Stimulated activated CD4-positive, alpha-beta T cell treated with anti-CD3 and anti-CD28 coated beads, Interleukin-2, amount 100 ng/mL, for 24 hours (primary cell): ENCODE measurements around the gene IL10RB.
"Not testable (repeated sequence)": the region's sequence is repeated elsewhere in the genome, so short reads cannot be mapped to it uniquely, and the experiment has no call there.

Experiments used
- DNase-seq, 2 donors: peaks; one replicate each; pipeline ENCODE4 v3.0.0-alpha.2; 2020

Gene IL10RB

DNA sequence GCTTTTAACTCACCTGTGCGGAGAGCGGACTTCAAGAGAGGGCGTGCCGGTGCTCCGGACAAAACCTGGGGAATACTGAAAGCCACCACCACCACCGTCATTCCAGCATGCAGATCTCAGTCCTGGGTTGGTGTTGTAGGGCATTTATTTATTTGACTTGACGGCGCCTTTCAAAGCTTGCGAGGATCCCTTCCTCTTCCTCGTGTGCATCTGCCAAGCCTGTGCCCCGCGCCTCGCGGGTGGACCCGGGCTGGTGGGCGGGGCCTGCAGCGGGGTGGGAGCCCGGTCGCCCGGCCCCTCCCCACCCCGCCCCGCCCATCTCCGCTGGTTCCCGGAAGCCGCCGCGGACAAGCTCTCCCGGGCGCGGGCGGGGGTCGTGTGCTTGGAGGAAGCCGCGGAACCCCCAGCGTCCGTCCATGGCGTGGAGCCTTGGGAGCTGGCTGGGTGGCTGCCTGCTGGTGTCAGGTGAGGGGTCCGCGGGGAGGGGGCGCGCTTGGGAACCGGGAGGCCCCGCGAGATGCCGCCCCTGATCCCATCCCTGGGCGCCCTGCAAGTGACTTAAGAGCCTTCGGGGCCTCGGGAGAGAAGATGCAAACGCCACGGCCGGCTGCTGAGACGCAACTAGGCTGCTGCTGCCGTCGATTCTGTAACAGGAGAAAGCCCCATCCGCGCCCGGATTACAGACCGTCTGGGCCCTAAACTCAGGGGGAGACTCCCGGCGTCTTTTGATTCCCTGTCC lies at the start of gene IL10RB:
Gene IL10RB (plus strand): TSS at position 318 of the 739 bp plus-strand sequence. CDS start 99 bp downstream, at position 417.
- peak; percentile 78 to 83 for DNase-seq

DNA sequence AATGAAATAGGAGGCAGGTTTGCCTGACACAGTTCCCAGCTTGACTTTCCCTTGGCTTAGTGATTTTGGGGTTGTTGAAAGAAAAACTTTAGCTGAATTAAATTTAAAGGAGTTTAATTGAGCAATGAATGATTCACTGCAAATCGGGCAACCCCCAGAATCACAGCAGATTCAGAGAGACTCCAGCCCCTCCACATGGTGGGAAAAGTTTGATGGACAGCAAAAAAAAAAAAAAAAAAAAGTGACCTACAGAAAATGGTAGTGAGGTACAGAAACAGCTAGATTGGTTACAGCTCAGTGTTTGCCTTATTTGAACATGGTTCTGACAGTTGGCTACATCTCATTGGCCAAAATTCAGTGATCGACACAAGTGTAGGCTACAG lies 49.0 kb upstream of the IL10RB start:
- DNase-seq = no peak

DNA sequence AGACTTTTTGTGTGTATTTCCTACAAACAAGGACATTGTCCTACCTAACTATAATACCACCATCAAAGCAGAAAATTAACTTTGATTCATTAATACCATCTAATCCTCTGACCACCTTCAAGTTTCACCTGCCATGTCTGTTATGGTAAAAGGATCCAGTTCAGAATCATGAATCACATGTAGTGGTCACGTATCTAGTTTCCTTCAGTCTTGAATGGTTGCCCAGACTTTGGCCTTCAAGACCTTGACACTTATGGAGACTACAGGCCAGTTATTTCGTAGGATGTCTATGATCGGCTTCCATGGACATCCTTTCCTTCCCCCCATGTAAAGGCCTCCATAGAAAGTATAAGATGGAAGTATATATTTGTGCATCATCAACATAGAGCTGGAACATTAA lies 46.9 kb upstream of the IL10RB start:
- no peak for DNase-seq

DNA sequence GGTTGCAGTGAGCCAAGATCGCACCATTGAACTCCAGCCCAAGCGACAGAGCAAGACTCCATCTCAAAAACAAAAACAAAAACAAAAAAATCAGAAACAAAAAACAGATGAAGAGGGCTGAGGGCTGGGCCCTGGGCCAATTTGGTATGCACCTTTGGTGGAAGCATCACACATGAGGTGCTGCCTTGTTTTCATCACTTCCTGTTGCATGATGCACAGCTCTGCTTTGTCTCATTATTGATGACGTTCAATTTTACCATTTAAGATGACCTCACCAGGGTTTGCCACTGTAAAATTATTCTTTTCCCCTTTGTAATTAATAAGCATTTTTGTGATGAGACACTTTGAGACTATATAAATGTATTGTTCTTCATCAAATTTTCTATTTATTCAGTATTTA lies 46.2 kb upstream of the IL10RB start:
- no peak for DNase-seq

DNA sequence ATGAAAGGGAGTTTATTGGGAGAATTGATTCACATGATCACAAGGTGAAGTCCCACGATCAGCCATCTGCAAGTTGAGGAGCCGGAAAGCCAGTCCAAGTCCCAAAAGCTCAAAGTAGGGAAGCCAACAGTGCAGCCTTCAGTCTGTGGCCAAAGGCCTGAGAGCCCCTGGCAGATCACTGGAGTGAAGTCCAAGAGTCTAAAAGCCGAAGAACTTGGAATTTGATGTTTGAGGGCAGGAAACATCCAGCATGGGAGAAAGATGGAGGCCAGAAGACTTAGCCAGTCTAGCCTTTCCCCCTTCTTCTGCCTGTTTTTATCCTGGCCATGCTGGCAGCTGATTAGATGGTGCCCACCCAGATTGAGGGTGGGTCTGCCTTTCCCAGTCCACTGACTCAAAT lies 40.8 kb upstream of the IL10RB start:
- DNase-seq = not testable (repeated sequence)

DNA sequence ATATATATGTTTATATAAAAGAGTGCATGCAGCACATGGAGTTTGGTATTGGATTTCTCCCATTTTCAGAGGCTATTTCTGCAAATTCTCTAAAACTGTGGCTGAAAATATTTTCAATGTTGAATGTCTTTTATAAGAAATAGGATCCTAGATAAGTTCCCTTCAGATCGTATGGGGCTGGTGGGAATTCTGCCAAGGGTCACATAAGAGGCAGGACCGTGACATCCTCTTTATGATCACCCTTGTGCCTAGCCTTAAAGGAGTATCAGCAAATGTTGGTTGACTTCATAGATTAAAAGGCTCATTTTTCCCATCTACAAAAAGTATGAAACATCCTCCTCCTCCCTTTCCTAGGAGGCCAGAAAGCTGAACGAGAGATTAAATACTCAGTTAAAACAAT lies 37.7 kb upstream of the IL10RB start:
- DNase-seq = no peak

DNA sequence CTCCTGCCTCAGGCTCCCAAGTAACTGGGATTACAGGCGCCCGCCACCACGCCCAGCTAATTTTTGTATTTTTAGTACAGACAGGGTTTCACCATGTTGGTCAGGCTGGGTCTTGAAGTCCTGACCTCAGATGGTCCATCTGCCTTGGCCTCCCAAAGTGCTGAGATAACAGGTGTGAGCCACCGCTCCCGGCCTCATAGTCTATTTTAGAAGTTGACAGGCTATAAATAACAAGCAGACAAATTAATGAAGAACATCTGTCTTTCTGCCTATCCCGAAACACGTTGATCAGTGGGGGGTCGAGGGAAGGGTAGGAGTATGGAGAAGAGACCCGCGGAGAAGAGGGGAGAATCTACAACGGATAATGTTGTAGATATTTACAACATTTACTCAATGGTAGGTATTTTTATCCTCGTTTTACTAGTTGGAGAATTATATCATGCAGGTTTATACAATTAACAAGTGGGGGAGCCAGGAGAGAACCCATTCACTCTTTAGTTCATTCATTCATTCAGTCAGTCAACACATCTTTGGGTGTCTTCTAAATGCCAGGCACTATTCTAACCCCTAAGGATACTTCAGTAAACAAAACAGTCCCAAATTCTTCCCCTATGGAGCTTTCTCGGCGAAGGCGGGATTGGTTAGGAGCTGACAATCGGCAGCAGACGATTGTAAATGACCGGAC lies 36.9 kb upstream of the IL10RB start:
- no peak for DNase-seq

DNA sequence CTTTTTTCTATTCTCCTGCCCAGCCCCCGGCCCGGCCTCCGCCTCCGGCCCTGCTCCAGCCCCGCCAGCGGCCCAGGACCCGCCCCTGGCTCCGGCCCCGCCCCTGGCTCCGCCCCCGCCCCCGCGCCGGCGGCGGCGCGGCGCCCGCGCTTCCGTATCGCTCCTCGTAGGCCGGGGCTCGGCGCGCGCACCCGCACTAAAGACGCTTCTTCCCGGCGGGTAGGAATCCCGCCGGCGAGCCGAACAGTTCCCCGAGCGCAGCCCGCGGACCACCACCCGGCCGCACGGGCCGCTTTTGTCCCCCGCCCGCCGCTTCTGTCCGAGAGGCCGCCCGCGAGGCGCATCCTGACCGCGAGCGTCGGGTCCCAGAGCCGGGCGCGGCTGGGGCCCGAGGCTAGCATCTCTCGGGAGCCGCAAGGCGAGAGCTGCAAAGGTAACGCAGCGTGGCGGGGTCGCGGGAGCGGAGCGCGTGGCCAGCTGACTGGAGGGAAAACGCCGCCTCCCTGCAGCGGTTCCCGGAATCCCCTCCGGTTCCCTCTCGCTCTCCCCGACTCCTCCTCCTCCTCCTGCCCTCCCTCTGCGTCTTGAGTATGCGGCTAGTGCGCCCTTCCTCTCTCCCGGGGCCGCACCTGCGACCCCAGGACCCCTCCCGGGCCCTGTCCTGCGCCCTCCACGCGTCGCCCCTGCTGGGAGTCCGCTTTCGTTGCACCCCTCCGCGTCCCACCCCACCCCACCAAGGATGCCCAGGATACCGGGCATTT lies 36.2 kb upstream of the IL10RB start, which contains the start of gene IFNAR2:
Gene IFNAR2 (plus strand): TSS at position 155 of the 761 bp plus-strand sequence. CDS start 11,985 bp downstream, outside the sequence.
- peak; percentile 79 to 82 for DNase-seq

DNA sequence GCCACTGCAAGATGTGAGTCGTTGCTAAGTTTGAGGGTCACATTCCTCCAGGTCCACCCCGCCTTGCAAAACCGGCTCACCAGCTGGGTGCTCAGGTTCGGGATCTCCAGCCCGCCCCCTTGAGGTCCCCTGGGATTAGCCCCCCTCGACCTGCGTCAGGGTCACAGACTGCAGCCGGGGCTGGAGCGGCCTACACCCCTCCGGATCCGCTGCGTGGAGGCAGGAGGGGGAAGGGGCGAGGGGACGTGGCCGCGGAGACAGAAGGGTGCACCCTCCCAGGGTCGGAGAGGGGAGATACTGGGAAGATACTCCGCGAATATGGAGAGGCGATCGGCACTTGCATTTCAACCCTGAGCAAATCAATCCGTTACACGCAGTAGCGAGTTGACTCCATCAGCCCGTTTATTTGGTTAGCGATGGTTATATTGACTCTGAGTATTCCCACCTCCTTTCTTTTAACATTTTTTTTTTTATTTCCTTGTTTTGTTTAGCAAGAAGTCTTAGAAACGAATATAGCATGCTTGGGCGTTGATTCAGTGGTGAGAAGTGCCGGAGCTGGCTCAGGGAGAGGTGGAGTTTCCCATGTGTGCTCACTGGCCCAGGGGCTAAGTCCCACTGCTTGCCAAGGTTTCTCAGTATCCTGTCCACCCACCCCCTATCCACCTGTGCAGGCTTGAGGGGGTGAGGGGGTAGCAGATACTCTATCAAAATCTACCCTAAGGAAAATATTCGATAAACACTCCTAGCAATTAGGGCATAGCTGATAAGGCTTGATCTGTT lies 35.4 kb upstream of the IL10RB start:
- peak; percentile 34 to 44 for DNase-seq

DNA sequence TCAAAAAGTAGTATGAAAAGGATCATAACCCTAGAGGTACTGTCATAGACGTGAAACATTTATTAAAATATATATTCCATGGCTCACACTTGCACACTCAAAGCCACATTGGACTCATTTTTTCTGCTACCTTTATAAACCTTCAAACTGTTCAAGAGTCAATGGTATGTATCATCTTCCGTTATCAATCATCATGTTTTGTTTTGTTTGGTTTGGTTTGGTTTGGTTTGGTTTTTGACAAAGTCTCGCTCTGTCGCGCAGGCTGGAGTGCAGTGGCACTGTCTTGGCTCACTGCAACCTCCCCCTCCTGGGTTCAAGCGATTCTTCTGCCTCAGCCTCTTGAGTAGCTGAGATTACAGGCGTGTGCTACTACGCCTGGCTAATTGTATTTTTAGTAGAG lies 34.6 kb upstream of the IL10RB start:
- peak; percentile 60 to 67 for DNase-seq

DNA sequence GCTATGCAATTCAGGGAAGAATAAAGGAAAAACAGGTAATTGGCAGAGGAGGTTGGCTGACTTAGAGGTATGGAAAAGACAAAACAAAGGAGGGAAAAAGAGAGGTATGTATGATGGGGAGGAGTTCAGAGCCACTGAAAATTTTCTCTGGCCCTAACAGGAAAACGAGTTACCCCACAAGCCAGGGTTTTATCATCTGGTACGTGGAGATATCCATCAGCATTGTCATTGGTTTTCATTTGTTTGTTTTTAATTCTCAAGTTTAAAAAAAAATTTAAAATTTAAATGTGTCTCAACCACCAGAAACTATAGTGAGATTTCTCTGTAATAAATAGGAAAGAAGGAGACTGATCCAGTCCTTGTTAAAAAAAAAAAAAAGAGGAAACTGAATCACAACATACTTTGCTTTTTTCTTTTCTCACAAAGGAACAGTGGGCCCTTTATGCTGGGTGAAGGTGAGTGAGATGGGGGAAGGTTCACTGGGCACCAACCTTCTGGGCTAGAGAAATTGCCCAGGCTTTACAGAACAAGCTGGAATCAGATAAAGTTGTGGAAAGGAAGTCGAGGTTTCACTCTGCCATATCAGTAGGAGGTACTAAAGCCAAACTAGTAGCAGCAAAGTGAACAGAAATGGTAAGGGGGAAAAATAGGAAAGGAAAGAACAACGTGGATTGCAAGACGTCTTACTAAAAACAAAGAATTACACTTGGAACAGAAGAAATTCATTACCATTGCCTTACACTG lies 33.7 kb upstream of the IL10RB start:
- no peak for DNase-seq

DNA sequence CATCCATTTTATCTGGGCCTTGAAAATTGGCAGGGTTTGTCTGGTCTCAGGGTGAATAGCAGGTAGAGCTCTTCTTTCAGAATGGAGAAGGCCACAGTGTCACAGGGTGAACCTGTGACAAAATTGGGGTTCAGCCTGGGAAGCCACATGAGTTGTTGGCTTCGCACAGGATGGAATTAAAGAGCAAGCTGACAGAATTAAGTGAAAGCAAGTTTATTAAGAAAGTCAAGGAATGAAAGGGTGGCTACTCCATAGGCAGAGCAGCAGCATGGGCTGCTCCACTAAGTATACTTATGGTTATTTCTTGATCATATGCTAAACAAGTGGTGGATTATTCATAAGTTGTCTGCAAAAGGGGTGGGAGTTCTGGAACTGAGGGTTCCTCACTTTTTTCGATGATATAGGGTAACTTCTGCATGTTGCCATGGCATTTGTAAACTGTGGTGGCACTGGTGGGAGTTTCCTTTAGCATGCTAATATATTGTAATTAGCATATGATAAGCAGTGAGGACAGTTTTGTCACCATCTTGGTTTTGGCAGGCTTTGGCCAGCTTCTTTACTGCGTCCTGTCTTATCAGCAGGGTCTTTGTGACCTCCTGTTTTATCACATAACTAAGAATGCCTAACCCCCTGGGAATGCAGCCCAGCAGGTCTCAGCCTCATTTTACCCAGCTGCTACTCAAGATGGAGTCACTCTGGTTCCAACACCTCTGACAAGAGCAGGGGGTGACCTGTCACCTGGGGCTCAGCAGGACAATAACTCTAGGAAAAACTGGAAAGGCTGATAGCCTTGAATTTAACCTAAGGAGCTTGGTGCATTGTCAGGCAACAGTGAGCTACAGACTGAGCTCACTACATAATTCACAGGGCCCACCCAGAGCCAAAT lies 31.3 kb upstream of the IL10RB start:
- no peak for DNase-seq

DNA sequence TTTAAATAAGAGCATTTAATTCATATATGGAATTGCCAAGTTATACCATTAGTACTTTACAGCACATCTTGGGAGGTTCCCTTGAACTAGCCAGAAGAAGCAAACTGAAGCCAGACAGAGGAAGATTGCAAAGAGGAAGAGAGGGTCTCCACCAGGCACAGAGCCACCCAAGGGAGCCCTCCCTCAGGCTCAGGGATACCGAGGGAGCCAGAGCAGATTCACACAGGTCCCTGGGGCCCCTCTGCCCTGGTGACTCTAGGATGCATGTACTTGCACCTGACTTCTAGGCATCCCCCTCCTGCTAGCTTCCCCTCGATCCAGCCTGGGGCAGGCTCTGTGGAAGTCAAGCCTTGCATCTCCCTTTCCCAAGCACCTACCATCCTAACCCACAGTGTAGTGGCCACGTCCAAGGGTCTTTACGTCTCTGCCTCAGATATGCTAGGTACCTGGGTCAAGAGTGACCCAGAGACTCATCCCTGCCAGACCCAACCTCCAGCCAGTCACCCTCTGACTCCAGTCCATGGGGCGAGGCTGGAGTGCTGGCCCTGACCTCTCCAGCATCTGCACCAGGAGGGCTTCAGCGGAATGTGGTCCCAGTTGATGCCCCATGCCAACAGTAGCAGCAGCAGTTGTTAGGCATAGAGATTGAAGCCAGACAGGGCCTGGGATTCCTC lies 30.0 kb upstream of the IL10RB start:
- no peak for DNase-seq

DNA sequence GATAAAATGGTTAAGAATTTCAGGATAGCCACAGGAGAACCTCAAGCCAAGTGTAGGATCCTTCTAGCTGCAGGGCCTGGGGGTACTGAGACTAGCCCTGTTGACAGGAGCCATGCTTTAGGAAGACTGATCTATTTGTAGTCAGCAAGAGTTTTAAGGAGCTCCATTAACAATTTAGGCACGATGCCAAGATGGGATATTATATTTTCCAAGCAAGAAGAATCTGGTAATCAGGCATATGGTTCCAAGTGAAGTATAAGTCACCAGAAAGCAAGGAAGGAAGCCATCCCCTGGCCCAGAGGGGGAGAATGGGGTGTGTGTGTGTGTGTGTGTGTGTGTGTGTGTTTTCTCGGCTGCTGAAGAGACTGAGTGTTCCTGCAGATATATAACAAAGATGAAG lies 29.4 kb upstream of the IL10RB start:
- no peak for DNase-seq

DNA sequence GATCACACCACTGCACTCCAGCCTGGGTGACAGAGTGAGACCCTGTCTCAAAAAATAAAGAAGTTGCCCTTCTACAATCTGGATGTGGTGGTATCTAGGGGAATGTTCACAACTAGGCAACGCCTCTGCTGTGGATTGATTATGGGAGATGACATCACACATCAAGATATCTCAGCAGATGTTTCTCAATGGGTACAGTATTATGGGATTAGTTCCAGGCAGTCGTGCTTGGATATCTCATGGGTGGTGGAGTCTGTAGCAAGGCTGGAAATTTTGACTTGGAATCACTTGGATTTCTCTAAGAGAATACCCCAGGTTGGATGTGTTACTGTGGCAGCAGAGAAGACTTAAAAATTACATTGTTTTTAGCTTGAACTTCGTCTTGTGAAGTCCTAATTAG lies 28.7 kb upstream of the IL10RB start:
- DNase-seq = no peak

DNA sequence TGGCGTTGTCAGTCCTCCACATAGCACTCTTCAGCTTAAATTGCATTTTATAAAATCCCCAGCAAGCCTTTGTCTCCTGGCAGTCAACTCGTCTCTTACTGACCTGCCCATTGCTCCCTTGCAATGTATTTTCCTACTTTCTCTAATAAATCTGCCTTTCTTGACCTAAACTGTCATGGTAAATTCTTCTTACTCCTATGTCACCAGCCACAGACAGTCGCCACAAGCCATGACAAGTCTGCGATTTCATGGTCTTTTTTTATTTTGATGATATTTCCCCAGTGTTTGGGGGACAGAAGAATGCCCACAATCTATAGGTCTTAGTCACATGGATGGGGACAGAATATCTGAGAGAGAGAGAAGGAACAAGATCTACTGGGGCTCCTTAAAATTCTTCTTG lies 28.0 kb upstream of the IL10RB start:
- DNase-seq = no peak

DNA sequence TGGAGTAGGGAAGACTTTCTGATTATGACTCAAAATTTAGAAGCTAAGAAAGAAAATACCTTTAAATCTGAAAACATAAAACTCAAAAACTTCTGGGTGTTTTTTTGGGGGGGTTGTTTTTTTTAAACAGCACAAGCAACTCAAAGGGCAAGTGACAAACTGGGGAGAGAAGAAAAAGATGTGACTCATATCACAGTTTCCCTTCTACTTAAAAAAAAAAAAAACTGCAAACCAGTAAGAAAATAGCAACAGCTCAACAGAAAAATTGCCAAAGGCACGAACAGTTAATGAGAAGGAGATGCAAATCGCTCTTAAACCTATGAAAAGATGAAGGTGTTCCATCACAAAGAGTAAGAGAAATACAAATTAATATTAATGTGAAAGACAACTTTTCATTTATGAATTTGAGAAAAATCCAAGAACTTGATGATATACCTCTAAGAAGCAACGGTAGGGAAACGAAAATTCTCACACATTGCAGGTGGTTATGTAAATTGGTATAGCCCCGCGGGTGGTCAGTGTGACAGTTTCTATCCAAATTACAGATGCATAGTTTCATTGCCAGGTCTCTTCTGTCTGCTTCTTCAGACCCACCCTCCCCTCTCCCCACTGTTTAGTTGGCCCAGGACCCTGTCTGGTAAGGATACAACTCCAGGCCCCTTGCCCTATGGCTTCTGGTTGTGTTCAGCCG lies 27.5 kb upstream of the IL10RB start:
- DNase-seq = no peak

DNA sequence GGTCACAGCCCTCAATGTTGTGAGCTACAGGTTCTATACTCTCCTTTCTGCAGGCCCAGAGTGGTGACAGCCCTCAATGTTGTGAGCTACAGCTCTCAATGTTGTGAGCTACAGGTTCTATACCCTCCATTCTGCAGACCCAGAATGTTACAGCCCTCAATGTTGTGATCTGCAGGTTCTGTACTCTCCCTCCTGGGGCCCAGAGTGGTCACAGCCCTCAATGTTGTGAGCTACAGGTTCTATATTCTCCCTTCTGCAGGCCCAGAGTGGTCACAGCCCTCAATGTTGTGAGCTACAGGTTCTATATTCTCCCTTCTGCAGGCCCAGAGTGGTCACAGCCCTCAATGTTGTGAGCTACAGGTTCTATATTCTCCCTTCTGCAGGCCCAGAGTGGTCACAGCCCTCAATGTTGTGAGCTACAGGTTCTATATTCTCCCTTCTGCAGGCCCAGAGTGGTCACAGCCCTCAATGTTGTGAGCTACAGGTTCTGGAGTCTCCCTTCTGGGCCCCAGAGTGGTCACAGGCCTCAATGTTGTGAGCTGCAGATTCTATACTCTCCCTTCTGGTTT lies 26.5 kb upstream of the IL10RB start:
- not testable (repeated sequence) for DNase-seq

DNA sequence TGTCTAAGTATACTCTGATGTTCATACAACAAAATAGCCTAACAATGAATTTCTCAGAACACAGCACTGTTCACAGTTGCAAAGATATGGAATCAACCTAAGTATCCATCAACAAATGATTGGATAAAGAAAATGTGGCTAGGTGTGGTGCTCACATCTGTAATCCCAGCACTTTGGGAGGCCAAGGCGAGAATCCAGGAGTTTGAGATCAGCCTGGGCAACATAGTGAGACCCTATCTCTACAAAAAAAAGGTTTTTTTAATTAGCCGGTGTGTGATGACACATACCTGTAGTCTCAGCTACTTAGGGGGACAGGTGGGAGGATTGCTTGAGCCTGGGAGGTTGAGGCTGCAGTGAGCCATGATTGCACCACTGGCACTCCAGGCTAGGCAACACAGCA lies 25.8 kb upstream of the IL10RB start:
- DNase-seq = no peak

DNA sequence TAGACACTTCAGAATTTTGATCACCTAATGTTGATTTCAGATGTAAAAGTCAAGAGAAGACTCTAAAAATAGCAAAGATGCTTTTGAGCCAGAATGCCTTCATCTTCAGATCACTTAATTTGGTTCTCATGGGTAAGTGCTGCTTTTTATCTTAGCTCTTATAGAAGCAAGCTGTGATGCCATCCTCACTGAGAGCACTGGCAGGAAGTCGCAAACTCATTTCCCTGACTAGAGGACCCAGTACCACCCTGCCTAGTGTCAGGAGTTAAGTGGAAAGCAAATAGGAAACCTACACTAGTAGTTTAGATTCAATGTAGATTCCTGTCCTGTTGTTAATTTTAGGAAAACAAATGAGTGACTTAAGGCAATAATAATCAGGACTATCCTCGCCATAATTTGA lies 24.3 kb upstream of the IL10RB start:
- no peak for DNase-seq
